AG04450 (cell line): ENCODE measurements around the gene PRKN. TPM values are rescaled to one million over a fixed set of nuclear protein-coding genes. Genes with fewer than 3 reads are reported as not detected.

Experiments
- CTCF ChIA-PET: fragments of 300-600, 350-600 bp; formaldehyde crosslinking; extraction: SDS; loops from one replicate; lab custom pipeline; 2022; ENCODE audit warnings: antibody characterized with exemption, inconsistent platforms; lab: Charles Lee
- POLR2A ChIA-PET: fragments of 350-600 bp; formaldehyde crosslinking; extraction: SDS; loops from one replicate; lab custom pipeline; 2021; ENCODE audit warnings: antibody characterized with exemption, inconsistent platforms; lab: Yijun Ruan, JAX
- DNase-seq: peaks from one replicate; pipeline ENCODE4 v3.0.0-alpha.2; 2011; ENCODE audit warnings: low read depth, low spot score
- H3K27ac ChIP-seq: one replicate; pipeline ENCODE4 v1.5.1; 2012; ENCODE audit warnings: low read depth, low read length, control low read depth
- H3K27me3 ChIP-seq: one replicate; pipeline ENCODE4 v1.6.0; 2012; ENCODE audit warnings: low read length; ENCODE audit not compliant: control insufficient read depth, insufficient read depth
- H3K4me3 ChIP-seq: 2 replicates; pipeline ENCODE4 v1.5.1; 2011; ENCODE audit warnings: mild to moderate bottlenecking, low read depth, low read length, control low read depth
- H3K9me3 ChIP-seq: 2 replicates; pipeline ENCODE4 v1.5.1; 2012; ENCODE audit warnings: low read length; ENCODE audit not compliant: control insufficient read depth, insufficient read depth
- CTCF ChIP-seq: IDR thresholded peaks from 2 replicates; pipeline ENCODE4 v1.5.1; 2011; ENCODE audit warnings: low read depth, low read length, control low read depth, inconsistent platforms
- polyA plus RNA-seq: library from polyadenylated mRNA; depleted of rRNA; stranded (reverse); fragments of >200 nt; gene quantifications from 2 replicates; pipeline ENCODE4 v1.2.3, GENCODE V29; 2011

The PRKN gene
- polyA plus RNA-seq, 1 experiment = not detected

- Histone ChIP-seq H3K27ac (no peak overlapping the region), H3K4me3 (no peak overlapping the region), H3K27me3 (no peaks in the 10 kb centered on the region), H3K9me3 (peaks cover 12% of the 10 kb centered on the region)
- DNase-seq = no peak
- CTCF ChIA-PET = no interaction called here
- no peak for TF ChIP-seq CTCF
- POLR2A ChIA-PET = no interaction called here
Measured at GRCh38 chr6:162435071-162435470, 292.5 kb downstream of the PRKN start.

GRCh38 chr6:162421004-162421403 lies 306.6 kb downstream of the PRKN start:
- no peak overlapping the region for H3K4me3 ChIP-seq
- DNase-seq = no peak
- no peaks in the 10 kb centered on the region for H3K27me3 ChIP-seq
- ChIA-PET POLR2A (no interaction called here), CTCF (no interaction called here)
- H3K27ac ChIP-seq = no peak overlapping the region
- H3K9me3 ChIP-seq = peaks cover 20% of the 10 kb centered on the region
- TF ChIP-seq CTCF = no peak

GRCh38 chr6:162416831-162417537 lies 310.6 kb downstream of the PRKN start:
- peaks cover 22% of the 10 kb centered on the region for H3K9me3 ChIP-seq
- no peaks in the 10 kb centered on the region for H3K27me3 ChIP-seq
- ChIA-PET POLR2A (no interaction called here), CTCF (no interaction called here)
- no peak overlapping the region for H3K27ac ChIP-seq
- no peak overlapping the region for H3K4me3 ChIP-seq
- DNase-seq = no peak
- TF ChIP-seq CTCF = no peak

GRCh38 chr6:162416307-162416706 lies 311.3 kb downstream of the PRKN start:
- Histone ChIP-seq H3K27ac (no peak overlapping the region), H3K27me3 (no peaks in the 10 kb centered on the region), H3K9me3 (peaks cover 22% of the 10 kb centered on the region), H3K4me3 (no peak overlapping the region)
- CTCF ChIA-PET = no interaction called here
- no peak for DNase-seq
- TF ChIP-seq CTCF = no peak
- POLR2A ChIA-PET = no interaction called here

- H3K4me3 ChIP-seq = no peak overlapping the region
- CTCF ChIA-PET = no interaction called here
- H3K27ac ChIP-seq = no peak overlapping the region
- POLR2A ChIA-PET = no interaction called here
- peaks cover 17% of the 10 kb centered on the region; the same call in 1 of the 2 replicates for H3K9me3 ChIP-seq
- no peak for DNase-seq
- H3K27me3 ChIP-seq = no peaks in the 10 kb centered on the region
- TF ChIP-seq CTCF = no peak
Measured at GRCh38 chr6:162409741-162410691, 317.6 kb downstream of the PRKN start.
